Stimulated activated effector memory CD8-positive, alpha-beta T cell treated with anti-CD3 and anti-CD28 coated beads, Interleukin-12 subunit alpha, Interleukin-12 subunit beta, amount 100 ng/mL, for 72 hours (primary cell): ENCODE measurements around the gene STAP2.

Source experiments
- ATAC-seq: fragments of 150-1000 bp; cut with Tn5 transposase; 2 replicates; pipeline ENCODE4 v1.10.0; 2021
- DNase-seq, 2 donors: peaks; one replicate each; pipeline ENCODE4 v3.0.0; 2021 to 2022; ENCODE audit warnings: low spot score in 2 of 2
- H3K27ac Mint-ChIP-seq: one replicate; pipeline ENCODE4 v1.8.0; 2022; ENCODE audit warnings: mild to moderate bottlenecking, mixed read lengths
- H3K36me3 Mint-ChIP-seq: one replicate; pipeline ENCODE4 v1.8.0; 2022; ENCODE audit warnings: mild to moderate bottlenecking, mixed read lengths
- H3K4me1 Mint-ChIP-seq: one replicate; pipeline ENCODE4 v1.8.0; 2022; ENCODE audit warnings: mixed read lengths
- H3K4me3 Mint-ChIP-seq: one replicate; pipeline ENCODE4 v1.8.0; 2022; ENCODE audit warnings: mild to moderate bottlenecking, mixed read lengths
- H3K9me3 Mint-ChIP-seq: one replicate; pipeline ENCODE4 v1.8.0; 2022; ENCODE audit warnings: mixed read lengths

STAP2 gene

GRCh38 chr19:4338441-4339355, at the start of gene STAP2:
STAP2 (minus strand) TSS chr19:4338827; CDS start chr19:4338753, 74 bp downstream.
- Mint-ChIP-seq H3K36me3 (peaks cover 9% of the 10 kb centered on the region), H3K4me3 (peak within 1 kb of the TSS; percentile 78), H3K27ac (peak within 1 kb of the TSS; percentile 93), H3K9me3 (peaks cover 6% of the 10 kb centered on the region), H3K4me1 (peaks cover 30% of the 10 kb centered on the region)
- no peak for DNase-seq
- no peak for ATAC-seq

- Mint-ChIP-seq H3K4me3 (no peak overlapping the region), H3K36me3 (peaks cover 64% of the 10 kb centered on the region), H3K9me3 (no peaks in the 10 kb centered on the region), H3K27ac (no peak overlapping the region), H3K4me1 (peaks cover 49% of the 10 kb centered on the region)
- DNase-seq = no peak
- ATAC-seq = no peak
Measured at GRCh38 chr19:4386041-4386782, 47.6 kb upstream of the STAP2 start.

- H3K4me3 Mint-ChIP-seq = no peak overlapping the region
- no peak overlapping the region for H3K27ac Mint-ChIP-seq
- H3K9me3 Mint-ChIP-seq = no peaks in the 10 kb centered on the region
- ATAC-seq = no peak
- peaks cover 61% of the 10 kb centered on the region for H3K36me3 Mint-ChIP-seq
- DNase-seq = no peak
- H3K4me1 Mint-ChIP-seq = peaks cover 50% of the 10 kb centered on the region
Measured at GRCh38 chr19:4385291-4386040, 46.8 kb upstream of the STAP2 start.

GRCh38 chr19:4380254-4380727, 41.7 kb upstream of the STAP2 start:
- Mint-ChIP-seq H3K4me3 (peak overlapping the region; percentile 86), H3K36me3 (peaks cover 32% of the 10 kb centered on the region), H3K4me1 (peaks cover 64% of the 10 kb centered on the region), H3K27ac (peak overlapping the region; percentile 96), H3K9me3 (no peaks in the 10 kb centered on the region)
- ATAC-seq (peak; percentile 73), DNase-seq (no peak)

- peaks cover 69% of the 10 kb centered on the region for H3K4me1 Mint-ChIP-seq
- H3K4me3 Mint-ChIP-seq = peak overlapping the region; percentile 86
- peaks cover 25% of the 10 kb centered on the region for H3K36me3 Mint-ChIP-seq
- no peaks in the 10 kb centered on the region for H3K9me3 Mint-ChIP-seq
- DNase-seq (peak in 1 of 2 donors; percentile 61), ATAC-seq (peak; percentile 78)
- peak overlapping the region; percentile 96 for H3K27ac Mint-ChIP-seq
Measured at GRCh38 chr19:4379383-4380253, 41.0 kb upstream of the STAP2 start.

- H3K36me3 Mint-ChIP-seq = peaks cover 24% of the 10 kb centered on the region
- no peaks in the 10 kb centered on the region for H3K9me3 Mint-ChIP-seq
- H3K27ac Mint-ChIP-seq = peak overlapping the region; percentile 96
- ATAC-seq (no peak), DNase-seq (no peak)
- peak overlapping the region; percentile 86 for H3K4me3 Mint-ChIP-seq
- H3K4me1 Mint-ChIP-seq = peaks cover 74% of the 10 kb centered on the region
Measured at GRCh38 chr19:4378886-4379285, 40.3 kb upstream of the STAP2 start.

GRCh38 chr19:4376991-4377781, 38.6 kb upstream of the STAP2 start:
- Mint-ChIP-seq H3K4me3 (peak overlapping the region; percentile 86), H3K9me3 (no peaks in the 10 kb centered on the region), H3K4me1 (peaks cover 84% of the 10 kb centered on the region), H3K36me3 (peaks cover 31% of the 10 kb centered on the region), H3K27ac (peak overlapping the region; percentile 74)
- ATAC-seq (no peak), DNase-seq (no peak)

GRCh38 chr19:4376671-4376990, 38.0 kb upstream of the STAP2 start:
- no peak for ATAC-seq
- no peak for DNase-seq
- Mint-ChIP-seq H3K4me1 (peaks cover 84% of the 10 kb centered on the region), H3K27ac (peak overlapping the region; percentile 74), H3K9me3 (no peaks in the 10 kb centered on the region), H3K4me3 (peak overlapping the region; percentile 86), H3K36me3 (peaks cover 36% of the 10 kb centered on the region)

- Mint-ChIP-seq H3K4me3 (peak overlapping the region; percentile 86), H3K4me1 (peaks cover 84% of the 10 kb centered on the region), H3K9me3 (no peaks in the 10 kb centered on the region), H3K36me3 (peaks cover 35% of the 10 kb centered on the region), H3K27ac (peak overlapping the region; percentile 74)
- ATAC-seq (no peak), DNase-seq (no peak)
Measured at GRCh38 chr19:4376028-4376670, 37.5 kb upstream of the STAP2 start.

GRCh38 chr19:4375164-4376027, 36.8 kb upstream of the STAP2 start:
- Mint-ChIP-seq H3K27ac (no peak overlapping the region), H3K4me1 (peaks cover 84% of the 10 kb centered on the region), H3K36me3 (peaks cover 36% of the 10 kb centered on the region), H3K9me3 (no peaks in the 10 kb centered on the region), H3K4me3 (peak overlapping the region; percentile 86)
- ATAC-seq = no peak
- no peak for DNase-seq

GRCh38 chr19:4374498-4375163, 36.0 kb upstream of the STAP2 start:
- DNase-seq (no peak), ATAC-seq (no peak)
- Mint-ChIP-seq H3K4me3 (no peak overlapping the region), H3K9me3 (no peaks in the 10 kb centered on the region), H3K27ac (peak overlapping the region; percentile 81), H3K4me1 (peaks cover 83% of the 10 kb centered on the region), H3K36me3 (peaks cover 36% of the 10 kb centered on the region)
